ENCODE measurements around the gene TKFC.

TKFC gene

GRCh38 chr11:61350803-61351202 is 17.8 kb downstream of the TKFC start:
- no peak overlapping the region for H3K4me3 ChIP-seq (ENCODE audit: low read depth, low read length)
- TF ChIP-seq CTCF (IDR thresholded peaks at IDR 0.05; ENCODE audit: borderline replicate concordance, insufficient read depth, low read depth, low read length), result no peak

- H3K4me3 ChIP-seq (ENCODE audit: low read depth, low read length), result no peak overlapping the region
- no peak for TF ChIP-seq CTCF (IDR thresholded peaks at IDR 0.05; ENCODE audit: borderline replicate concordance, insufficient read depth, low read depth, low read length)
Measured at GRCh38 chr11:61352038-61352437, 19.0 kb downstream of the TKFC start.

GRCh38 chr11:61353131-61354067 is 20.4 kb downstream of the TKFC start:
- no peak overlapping the region for H3K4me3 ChIP-seq (ENCODE audit: low read depth, low read length)
- no peak for TF ChIP-seq CTCF (IDR thresholded peaks at IDR 0.05; ENCODE audit: borderline replicate concordance, insufficient read depth, low read depth, low read length)

GRCh38 chr11:61354208-61354607 is 21.2 kb downstream of the TKFC start:
- no peak for TF ChIP-seq CTCF (IDR thresholded peaks at IDR 0.05; ENCODE audit: borderline replicate concordance, insufficient read depth, low read depth, low read length)
- H3K4me3 ChIP-seq (ENCODE audit: low read depth, low read length), result no peak overlapping the region

GRCh38 chr11:61356706-61357105 is 23.7 kb downstream of the TKFC start:
- H3K4me3 ChIP-seq (ENCODE audit: low read depth, low read length), result no peak overlapping the region
- no peak for TF ChIP-seq CTCF (IDR thresholded peaks at IDR 0.05; ENCODE audit: borderline replicate concordance, insufficient read depth, low read depth, low read length)

- no peak overlapping the region for H3K4me3 ChIP-seq (ENCODE audit: low read depth, low read length)
- no peak for TF ChIP-seq CTCF (IDR thresholded peaks at IDR 0.05; ENCODE audit: borderline replicate concordance, insufficient read depth, low read depth, low read length)
Measured at GRCh38 chr11:61357233-61357893, 24.3 kb downstream of the TKFC start.

- no peak for TF ChIP-seq CTCF (IDR thresholded peaks at IDR 0.05; ENCODE audit: borderline replicate concordance, insufficient read depth, low read depth, low read length)
- no peak overlapping the region for H3K4me3 ChIP-seq (ENCODE audit: low read depth, low read length)
Measured at GRCh38 chr11:61357894-61358239, 24.8 kb downstream of the TKFC start.
